ENCODE results near the gene MEPE. TPM values are rescaled to one million over a fixed set of nuclear protein-coding genes. Genes with fewer than 3 reads are reported as not detected.
A peak's percentile ranks its signal among the peaks of the same experiment; 100 is the strongest.

Gene MEPE
- polyA plus RNA-seq (ENCODE audit: insufficient read length in 3 of 3) = not detected
- long read RNA-seq, donor 1 = 0 reads
- long read RNA-seq, donor 2 = 0 reads
- long read RNA-seq, donor 3 = 0 reads
- long read RNA-seq, donor 4 = 0 reads
- long read RNA-seq, donor 5 = 0 reads
- long read RNA-seq, donor 6 = 0 reads
- long read RNA-seq, donor 7 = 0 reads
- long read RNA-seq, donor 8 = 0 reads
- long read RNA-seq, donor 9 = 0 reads
- long read RNA-seq, donor 10 = 0 reads
- long read RNA-seq, donor 11 = 0 reads
- long read RNA-seq, donor 12 = 0 reads
- long read RNA-seq, donor 13 = 0 reads
- long read RNA-seq, donor 14 = 0 reads
- long read RNA-seq, donor 15 = 0 reads
- long read RNA-seq, donor 16 = 0 reads

- DNase-seq = no peak
Observed at GRCh38 chr4:87832669-87833068, at the start of gene MEPE. Gene MEPE (plus strand): TSS chr4:87832969. CDS start chr4:87834715, 1,746 bp downstream.

- DNase-seq = no peak
Observed at GRCh38 chr4:87783781-87784180, 49.0 kb upstream of the MEPE start.

GRCh38 chr4:87785731-87786509 lies 46.8 kb upstream of the MEPE start:
- DNase-seq = no peak

DNA sequence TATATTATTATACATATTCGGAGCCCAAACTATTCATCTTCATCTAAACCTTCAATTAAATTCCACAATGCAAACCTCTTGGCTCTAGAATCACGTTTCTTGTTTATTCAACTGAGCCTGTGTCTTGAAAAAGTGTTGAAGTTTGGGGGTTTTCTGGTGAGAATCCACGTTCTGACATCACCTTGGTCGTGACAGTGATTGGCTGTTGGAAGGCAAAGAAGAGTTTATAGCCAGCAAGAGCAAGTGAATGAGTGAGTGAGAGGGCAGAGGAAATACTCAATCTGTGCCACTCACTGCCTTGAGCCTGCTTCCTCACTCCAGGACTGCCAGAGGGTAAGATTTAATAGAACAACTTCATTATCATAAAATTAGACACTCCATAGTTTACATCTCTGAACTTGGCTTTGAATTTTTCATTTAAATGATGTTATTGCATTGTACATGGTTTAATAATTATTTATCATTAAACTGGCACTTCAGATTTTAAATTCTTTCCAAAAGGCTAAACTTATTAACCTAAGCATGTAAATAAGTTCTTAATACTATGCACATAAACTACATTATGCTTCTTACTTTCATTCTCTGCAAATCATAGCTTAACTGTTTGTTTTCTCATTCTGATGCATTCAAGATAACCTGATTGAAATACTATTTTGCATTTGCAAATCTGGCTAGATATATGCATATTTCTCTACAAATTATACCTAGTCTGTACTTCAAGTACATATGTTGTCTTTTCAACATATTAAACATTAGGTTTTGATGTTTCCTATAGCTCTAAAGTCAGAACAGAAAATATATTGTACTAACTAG lies 33.3 kb upstream of the MEPE start, which contains the start of gene IBSP:
TSS of gene IBSP (plus strand) at position 254 of the 813 bp plus-strand sequence. CDS start 2,808 bp downstream, outside the sequence.
- DNase-seq = peak; percentile 19

DNA sequence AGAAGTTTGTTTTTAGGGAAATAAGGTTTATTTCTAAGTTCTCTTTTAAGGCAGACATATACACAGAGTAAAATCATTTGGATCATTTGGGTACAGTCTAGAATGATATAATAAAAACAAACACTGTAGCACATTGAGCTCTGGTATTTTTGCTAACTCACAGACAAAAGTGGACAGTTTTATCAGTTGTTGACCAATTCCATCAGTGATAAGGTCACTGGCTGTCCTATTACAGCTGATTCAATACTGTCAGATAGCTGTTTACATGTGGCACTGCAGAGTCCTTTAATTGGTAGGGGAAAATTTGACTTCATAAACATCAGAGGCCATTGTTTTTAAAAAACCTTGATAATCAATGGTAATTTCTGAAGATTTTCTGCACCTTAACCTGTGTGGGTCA lies 29.9 kb upstream of the MEPE start:
- no peak for DNase-seq

DNA sequence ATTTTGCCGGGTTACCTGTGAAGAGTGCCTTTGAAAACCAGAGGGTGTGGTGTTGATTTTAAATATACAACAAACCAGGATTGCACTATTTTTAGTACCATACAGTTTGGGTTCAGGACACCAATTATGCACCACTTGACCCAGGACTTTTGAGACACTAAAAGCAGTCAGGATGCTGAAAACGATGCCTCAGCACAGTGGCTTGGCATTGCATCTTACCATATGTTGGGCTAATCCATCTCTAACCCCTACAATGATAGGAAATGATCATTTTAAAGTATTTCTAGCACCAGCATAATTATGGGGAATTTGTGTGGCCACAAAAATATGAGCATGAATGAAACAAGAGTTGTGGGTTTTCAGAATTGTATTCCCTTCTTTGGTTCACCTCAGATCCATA lies 29.3 kb upstream of the MEPE start:
- DNase-seq = no peak

DNA sequence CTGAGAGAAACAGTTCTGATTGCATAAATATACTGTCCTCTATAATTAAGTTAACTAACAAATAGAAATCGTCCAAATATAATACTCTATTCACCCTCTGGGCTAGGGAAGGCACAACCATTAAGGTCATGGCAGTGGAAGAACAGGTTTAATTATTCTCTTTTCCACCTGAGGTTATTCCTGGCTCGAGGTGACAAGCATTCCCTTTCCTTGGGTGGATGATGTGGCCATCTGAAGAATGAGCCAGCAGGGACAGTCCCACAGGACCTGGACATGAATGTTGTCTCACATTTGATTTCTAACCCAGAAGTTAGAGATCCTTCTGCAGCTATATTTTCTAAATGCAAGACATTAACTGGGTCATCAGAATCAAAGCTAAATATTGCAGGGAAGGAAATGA lies 27.9 kb upstream of the MEPE start:
- DNase-seq = no peak

DNA sequence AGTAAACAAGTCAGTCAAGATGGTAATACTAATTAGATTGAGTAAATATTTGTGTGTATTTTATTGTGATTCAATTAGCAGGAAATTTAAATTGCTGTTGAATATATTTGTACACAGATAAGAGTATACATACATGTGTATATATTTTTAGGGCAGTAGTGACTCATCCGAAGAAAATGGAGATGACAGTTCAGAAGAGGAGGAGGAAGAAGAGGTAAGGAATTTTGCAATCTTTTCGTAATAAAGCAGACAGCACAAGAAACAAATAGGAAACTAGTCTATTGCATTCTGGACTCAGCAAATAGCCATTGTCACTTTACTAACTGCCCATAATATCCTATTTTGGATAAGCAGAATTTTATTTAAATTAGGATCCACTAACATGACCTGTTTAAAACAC lies 26.8 kb upstream of the MEPE start:
- DNase-seq = no peak

DNA sequence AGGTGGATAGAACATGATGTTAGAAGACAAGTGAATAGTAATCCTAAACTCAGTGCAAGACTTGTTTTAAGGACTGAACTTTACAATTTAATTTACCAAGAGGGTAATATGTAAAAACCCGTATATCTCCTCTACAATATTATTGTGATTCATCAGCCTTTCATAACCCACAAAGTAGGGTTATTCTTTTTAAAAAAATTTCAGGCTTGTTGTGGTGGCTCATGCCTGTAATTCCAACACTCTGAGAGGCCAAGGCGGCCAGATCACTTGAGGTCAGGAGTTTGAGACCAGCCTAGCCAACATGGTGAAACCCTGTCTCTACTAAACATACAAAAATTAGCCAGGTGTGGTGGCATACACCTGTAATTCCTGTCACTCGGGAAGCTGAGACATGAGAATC lies 26.2 kb upstream of the MEPE start:
- DNase-seq = no peak

- no peak for DNase-seq
Observed at GRCh38 chr4:87807402-87807801, 25.4 kb upstream of the MEPE start.

- DNase-seq = no peak
Observed at GRCh38 chr4:87811977-87812376, 20.8 kb upstream of the MEPE start.

DNA sequence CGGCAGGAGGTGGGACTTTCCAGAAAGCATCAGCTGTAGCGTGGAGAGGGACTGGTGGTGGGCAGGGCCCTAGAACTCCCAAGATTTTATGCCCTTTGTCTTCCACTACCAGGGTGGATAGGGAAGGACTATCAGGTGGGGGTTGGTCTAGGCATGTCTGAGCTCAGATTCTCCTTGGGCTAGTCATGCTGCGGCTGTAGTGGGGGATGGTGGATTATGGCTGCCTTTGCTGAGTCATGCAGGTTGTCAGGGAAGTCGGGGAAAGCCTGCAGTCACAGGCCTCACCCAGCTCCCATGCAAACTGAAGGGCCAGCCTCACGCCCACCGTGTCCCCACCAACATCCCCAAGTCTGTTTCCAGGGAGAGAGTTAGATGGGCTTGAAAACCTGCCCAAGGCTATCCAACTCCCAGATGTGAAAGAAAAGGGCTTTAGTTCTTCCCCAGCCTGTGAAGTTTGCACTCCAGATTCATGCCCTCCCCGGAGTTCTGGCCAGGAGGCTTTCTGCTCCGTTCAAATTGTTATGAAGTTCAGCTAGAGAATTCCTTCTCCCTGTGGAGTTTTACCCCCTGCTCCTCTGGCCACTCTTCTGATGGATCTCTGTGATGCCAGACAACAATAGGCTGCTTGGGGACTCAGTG lies 13.4 kb upstream of the MEPE start:
- no peak for DNase-seq

DNA sequence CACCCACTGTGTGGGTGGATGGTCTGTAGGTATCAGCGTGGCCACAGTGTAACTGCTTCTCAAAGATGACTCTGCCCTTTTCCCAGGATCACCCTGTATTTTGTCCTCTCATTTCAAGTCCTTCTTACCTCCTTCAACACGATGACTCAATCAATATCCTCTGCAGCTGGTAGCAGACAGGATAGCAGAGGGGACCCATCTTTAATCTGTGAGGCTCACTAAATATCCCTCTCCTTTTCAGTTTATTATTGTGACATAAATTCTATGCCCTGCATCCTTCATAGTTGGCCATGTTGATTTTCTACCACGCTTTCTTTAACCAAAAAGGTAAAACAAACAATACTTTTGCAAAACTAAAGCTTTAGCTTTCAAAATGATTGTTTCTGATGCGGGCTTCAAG lies 9.6 kb upstream of the MEPE start:
- no peak for DNase-seq

DNA sequence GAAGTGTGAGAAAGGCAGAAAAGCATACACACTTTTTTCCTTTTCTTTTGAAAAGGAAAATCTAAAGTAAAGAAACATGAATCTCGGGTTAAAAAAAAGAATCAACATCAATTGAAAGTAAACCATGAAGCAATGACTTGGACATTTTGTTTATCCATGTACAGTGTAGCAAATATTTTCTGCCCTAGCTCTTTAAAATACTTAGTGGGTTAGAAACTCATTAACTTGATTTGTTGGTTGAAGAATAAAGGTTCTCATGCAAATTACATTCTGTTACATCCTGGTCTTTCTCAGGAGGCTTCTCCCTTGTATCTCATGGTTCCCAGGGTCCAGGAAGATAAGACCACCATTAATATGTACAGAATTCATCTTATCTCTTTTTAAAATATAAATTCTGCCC lies 9.0 kb upstream of the MEPE start:
- no peak for DNase-seq

DNA sequence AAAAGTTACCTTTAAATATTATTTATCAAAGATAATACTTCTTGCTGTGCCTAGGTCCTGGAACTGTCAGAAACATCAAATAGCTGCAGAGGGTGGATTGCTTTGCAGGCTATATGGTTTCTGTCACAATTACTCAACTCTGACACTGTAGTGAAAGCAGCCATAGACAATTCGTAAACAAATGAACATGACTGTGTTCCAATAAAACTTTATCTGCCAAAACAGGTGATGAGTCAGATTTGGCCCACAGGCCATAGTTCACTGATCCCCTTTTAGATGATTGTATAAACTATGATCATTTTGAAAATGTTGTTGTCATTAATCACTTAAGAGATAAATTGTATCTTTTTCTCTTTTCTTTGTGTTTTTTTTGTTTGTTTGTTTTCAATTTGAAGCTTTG lies 8.4 kb upstream of the MEPE start:
- DNase-seq = no peak

DNA sequence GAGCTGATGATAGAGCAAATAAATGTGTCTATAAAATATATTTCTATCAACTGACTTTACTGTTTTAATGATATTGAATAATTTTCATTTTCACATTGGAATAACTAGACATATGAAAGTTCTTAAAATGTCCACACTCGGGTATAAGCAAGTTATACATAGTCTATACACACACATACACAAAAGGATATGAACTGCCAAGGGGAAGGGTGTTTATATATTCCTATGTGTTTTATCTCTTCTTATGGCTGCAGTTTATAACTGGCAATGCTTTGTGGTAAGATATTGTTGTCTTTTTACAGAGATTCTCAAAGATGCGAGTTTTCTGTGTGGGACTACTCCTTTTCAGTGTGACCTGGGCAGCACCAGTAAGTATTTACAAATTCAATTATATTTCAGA lies 1.6 kb downstream of the MEPE start:
- no peak for DNase-seq

DNA sequence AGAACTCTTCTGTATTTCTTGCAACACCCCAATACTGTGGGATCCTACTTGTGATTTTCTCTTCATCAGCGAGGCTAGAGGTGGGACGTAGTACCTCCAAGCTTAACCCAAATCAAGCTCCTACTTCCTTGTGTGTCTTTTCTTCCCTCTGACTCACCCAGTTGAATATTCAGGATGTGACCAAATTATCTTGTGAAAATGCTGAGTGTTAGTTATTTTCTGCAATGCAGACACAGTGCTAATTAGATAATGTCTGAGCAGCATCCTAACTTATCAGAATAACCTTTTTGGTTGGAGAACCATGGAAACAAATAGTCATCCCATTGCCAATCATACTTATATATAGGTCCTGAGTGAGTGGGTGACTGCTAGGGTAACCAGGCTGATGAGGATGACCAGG lies 2.4 kb downstream of the MEPE start:
- no peak for DNase-seq

DNA sequence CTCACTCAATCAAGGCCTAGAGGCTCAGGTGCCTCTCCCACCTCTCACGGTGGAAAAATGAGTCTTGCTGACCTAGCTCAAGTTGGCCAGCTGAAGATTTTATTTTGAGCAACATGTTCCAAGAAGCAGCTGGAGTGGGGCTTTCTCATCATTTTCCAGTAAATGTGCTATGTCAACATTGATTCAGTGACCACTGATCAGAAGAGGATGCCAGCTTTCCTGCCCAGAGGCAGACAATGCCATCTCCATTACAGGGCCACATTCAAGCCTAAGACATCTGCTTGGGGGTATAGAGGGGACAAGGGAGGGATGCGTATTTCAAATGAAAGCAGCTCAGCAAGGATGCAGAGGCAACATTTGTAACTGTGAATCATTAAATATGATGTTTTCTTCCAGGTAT lies 3.0 kb downstream of the MEPE start:
- DNase-seq = no peak

DNA sequence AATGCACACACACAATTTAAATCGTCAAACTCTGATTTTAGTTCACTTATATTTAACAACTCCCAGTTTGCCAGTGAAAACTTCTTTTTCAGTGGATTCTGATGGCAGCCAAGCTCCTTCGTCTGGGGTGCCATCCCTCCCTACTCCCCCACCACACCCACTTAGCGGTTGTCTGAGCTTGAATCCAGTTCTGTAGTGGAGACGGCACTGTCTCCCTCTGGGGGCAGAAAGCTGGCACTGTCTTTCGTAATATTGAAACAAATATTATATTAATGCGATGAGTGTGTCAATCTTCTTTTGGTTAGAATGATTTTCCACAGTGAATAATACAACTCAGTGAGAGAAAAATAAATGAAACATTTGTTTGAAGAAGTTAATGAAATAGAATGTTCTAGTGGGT lies 5.4 kb downstream of the MEPE start:
- DNase-seq = no peak

- DNase-seq = no peak
Observed at GRCh38 chr4:87838890-87839591, 6.3 kb downstream of the MEPE start.

DNA sequence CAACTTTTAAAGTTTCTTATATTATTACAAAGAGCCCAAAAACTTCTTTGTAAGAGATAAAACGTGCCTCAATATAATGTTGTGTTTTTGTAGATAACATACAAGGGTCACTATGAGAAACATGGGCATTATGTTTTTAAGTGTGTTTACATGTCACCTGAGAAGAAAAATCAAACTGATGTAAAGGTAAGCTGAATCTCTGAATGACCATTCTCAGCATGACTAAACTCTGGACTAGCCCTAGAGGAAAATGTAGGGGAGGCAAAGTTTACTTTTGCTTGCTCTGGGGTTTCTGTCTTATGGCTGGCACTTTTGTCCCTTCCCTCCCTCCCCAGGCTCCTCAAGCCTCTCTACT lies 6.8 kb downstream of the MEPE start:
- DNase-seq = no peak

DNA sequence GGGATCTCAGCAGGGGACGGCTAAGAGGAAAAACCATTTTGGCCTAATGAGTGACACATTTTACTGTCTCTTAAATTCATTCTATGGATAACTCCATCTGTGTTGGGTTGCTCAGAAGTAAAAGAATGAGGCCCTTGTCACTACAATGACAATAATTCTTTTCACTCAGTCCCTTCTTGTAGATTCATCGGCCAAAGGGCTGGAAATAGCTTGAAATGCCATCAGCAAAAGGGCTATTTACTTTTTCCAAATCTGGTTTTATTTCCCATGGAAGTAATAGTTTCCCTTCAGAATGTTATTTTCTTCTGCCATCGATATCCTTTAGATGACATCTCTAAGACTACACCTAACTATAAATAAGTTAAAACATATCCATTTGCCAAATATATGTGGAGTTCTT lies 7.4 kb downstream of the MEPE start:
- no peak for DNase-seq
